Neural cell (in vitro differentiated cells): ENCODE data around the gene TFPT.

ENCODE experiments used
- CTCF ChIP-seq: fragments of 450-650 bp; IDR thresholded peaks from 2 replicates; pipeline ENCODE4 v1.5.1; 2014; ENCODE audit warnings: antibody characterized with exemption, mild to moderate bottlenecking, moderate library complexity; ENCODE audit not compliant: poor library complexity, severe bottlenecking
- EP300 ChIP-seq: fragments of 450-650 bp; conservative IDR thresholded peaks from 2 replicates; pipeline ENCODE4 v1.6.1; 2014; ENCODE audit warnings: antibody characterized with exemption, mild to moderate bottlenecking, moderate library complexity; ENCODE audit not compliant: poor library complexity, severe bottlenecking

- no peak for TF ChIP-seq CTCF
- TF ChIP-seq EP300: no peak
Observed at GRCh38 chr19:54108496-54108895, 7.0 kb downstream of the TFPT start.
